ENCODE results near the gene DACT2. TPM values are rescaled to one million over a fixed set of nuclear protein-coding genes. Genes with fewer than 3 reads are reported as not detected.
A peak's percentile ranks its signal among the peaks of the same experiment; 100 is the strongest.

DACT2 gene
- total RNA-seq, 1 experiment from 2014 or later: not detected

DNA sequence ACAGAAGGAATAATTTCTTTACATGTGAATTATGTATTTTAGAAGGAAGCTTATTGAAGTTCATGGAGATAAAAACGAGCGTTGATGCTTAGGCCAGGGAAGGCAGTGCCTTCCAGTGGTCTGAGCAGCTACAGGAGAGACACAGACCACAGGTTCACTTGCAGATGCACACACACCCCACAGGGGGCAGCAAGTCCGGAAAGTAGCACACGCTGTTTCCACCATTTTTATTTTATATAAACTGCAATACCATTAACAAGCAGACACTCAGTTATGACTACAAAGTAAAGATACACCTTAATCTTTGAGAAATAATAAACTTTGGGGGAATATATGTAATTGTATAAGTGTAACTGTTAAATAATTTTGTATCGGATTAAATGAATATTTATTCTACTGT lies 13.5 kb upstream of the DACT2 start:
- no peaks in the 10 kb centered on the region for H3K9me2 ChIP-seq (ENCODE audit: insufficient read depth)
- no peak overlapping the region for H3K9ac ChIP-seq (ENCODE audit: low read length)
- no peaks in the 10 kb centered on the region for H3K36me3 ChIP-seq (ENCODE audit: control insufficient read depth in 1 of 2, insufficient read depth in 2 of 2, low read length in 2 of 2)
- no peaks in the 10 kb centered on the region for H3K4me1 ChIP-seq (ENCODE audit: control insufficient read depth in 1 of 2, insufficient read depth in 2 of 2, low read length in 2 of 2)
- no TSS peak for BruUV-seq (replicated peaks)
- DNase-seq (ENCODE audit: low read depth, low spot score) (peak; percentile 29), ATAC-seq (peak; percentile 95)
- RAD21 ChIA-PET (ENCODE audit: low non-redundant PET in 1 of 2, low total read pairs in 2 of 2, uncharacterized antibody in 2 of 2, unreplicated experiment in 2 of 2): no interaction called here
- H3K9me3 ChIP-seq (ENCODE audit: control insufficient read depth in 1 of 2, insufficient read depth in 1 of 2, low read depth in 1 of 2, low read length in 2 of 2): no peaks in the 10 kb centered on the region
- no peaks in the 10 kb centered on the region for H3K79me2 ChIP-seq (ENCODE audit: insufficient read depth, low read length)
- no peak overlapping the region for H3K4me2 ChIP-seq (ENCODE audit: low read length)
- CTCF ChIA-PET: interaction anchor here (1.2 kb wide), 2 partner anchors 37 to 130 kb away, joined by 3 to 5 read pairs; no protein-coding TSS in a partner anchor
- no peak overlapping the region for H3K4me3 ChIP-seq (replicated peaks in 1 of 2; ENCODE audit: low read depth in 1 of 2, low read length in 2 of 2)
- POLR2A ChIA-PET: no interaction called here
- peak overlapping the region; percentile 42 for H2AFZ ChIP-seq (ENCODE audit: low read depth, low read length, poor library complexity, severe bottlenecking)
- H3K27ac ChIP-seq (ENCODE audit: low read depth, low read length): no peak overlapping the region
- intact Hi-C loops (cut with micrococcal nuclease): no loop called here
- TF ChIP-seq CTCF (IDR thresholded peaks at IDR 0.05 in 2 of 3, conservative IDR thresholded peaks at IDR 0.05 in 1 of 3; ENCODE audit: borderline replicate concordance in 1 of 3, insufficient read depth in 1 of 3, low read depth in 2 of 3, low read length in 2 of 3) (peak; percentile 24 to 76 (median 73); a peak in 5 of 6 replicates), RAD21 (IDR thresholded peaks at IDR 0.05; ENCODE audit: low read depth) (peak; percentile 16; the same call in 1 of the 2 replicates), TCF7L2 (IDR thresholded peaks at IDR 0.05; ENCODE audit: borderline replicate concordance, extremely low read depth, insufficient read depth, insufficient read length) (no peak), YY1 (IDR thresholded peaks at IDR 0.05; ENCODE audit: extremely low read depth, insufficient replicate concordance, low read depth, low read length) (peak; percentile 65), POLR2AphosphoS5 (IDR thresholded peaks at IDR 0.05; ENCODE audit: low read depth, low read length) (no peak)
- no peaks in the 10 kb centered on the region for H4K20me1 ChIP-seq (ENCODE audit: insufficient read depth)
- H3K27me3 ChIP-seq (ENCODE audit: insufficient read depth, low read length): no peaks in the 10 kb centered on the region

DNA sequence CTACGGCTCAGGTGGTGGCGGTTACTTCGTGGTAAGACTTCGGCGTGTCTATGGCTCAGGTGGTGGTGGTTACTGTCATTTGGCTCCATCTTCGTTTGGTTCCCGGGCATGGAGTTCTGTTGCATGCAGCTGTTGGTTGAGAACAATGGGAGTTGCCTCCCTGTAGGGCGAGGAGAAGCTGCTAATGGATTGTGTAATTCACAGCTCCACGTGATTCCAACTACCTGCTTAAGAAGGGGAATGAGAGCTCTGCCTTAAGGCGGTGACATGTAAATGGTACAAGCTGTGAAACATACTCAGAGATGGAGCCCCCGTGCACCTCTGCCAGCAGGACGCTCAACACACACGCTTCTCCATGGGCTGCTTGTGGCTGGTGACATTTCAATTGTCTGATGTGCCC lies 12.4 kb upstream of the DACT2 start:
- Histone ChIP-seq H3K4me2 (ENCODE audit: low read length) (no peak overlapping the region), H3K9me2 (ENCODE audit: insufficient read depth) (no peaks in the 10 kb centered on the region), H3K9me3 (ENCODE audit: control insufficient read depth in 1 of 2, insufficient read depth in 1 of 2, low read depth in 1 of 2, low read length in 2 of 2) (no peaks in the 10 kb centered on the region), H3K27ac (ENCODE audit: low read depth, low read length) (no peak overlapping the region), H2AFZ (ENCODE audit: low read depth, low read length, poor library complexity, severe bottlenecking) (no peak overlapping the region), H3K36me3 (ENCODE audit: control insufficient read depth in 1 of 2, insufficient read depth in 2 of 2, low read length in 2 of 2) (no peaks in the 10 kb centered on the region), H3K27me3 (ENCODE audit: insufficient read depth, low read length) (no peaks in the 10 kb centered on the region), H3K9ac (ENCODE audit: low read length) (no peak overlapping the region), H3K4me3 (replicated peaks in 1 of 2; ENCODE audit: low read depth in 1 of 2, low read length in 2 of 2) (no peak overlapping the region), H3K79me2 (ENCODE audit: insufficient read depth, low read length) (no peaks in the 10 kb centered on the region), H3K4me1 (ENCODE audit: control insufficient read depth in 1 of 2, insufficient read depth in 2 of 2, low read length in 2 of 2) (no peaks in the 10 kb centered on the region), H4K20me1 (ENCODE audit: insufficient read depth) (no peaks in the 10 kb centered on the region)
- ATAC-seq: no peak
- ChIA-PET RAD21 (ENCODE audit: low non-redundant PET in 1 of 2, low total read pairs in 2 of 2, uncharacterized antibody in 2 of 2, unreplicated experiment in 2 of 2) (no interaction called here), POLR2A (no interaction called here), CTCF (no interaction called here)
- DNase-seq (ENCODE audit: low read depth, low spot score): no peak
- no TSS peak for BruUV-seq (replicated peaks)
- TF ChIP-seq CBX3 (IDR thresholded peaks at IDR 0.05; ENCODE audit: low read depth) (no peak), CEBPB (IDR thresholded peaks at IDR 0.05; ENCODE audit: low read depth) (no peak), EZH2 (IDR thresholded peaks at IDR 0.05) (no peak), POLR2A (IDR thresholded peaks at IDR 0.05; ENCODE audit: borderline replicate concordance, extremely low read depth, insufficient read depth, insufficient read length) (no peak), TCF7L2 (IDR thresholded peaks at IDR 0.05; ENCODE audit: borderline replicate concordance, extremely low read depth, insufficient read depth, insufficient read length) (no peak), POLR2AphosphoS5 (IDR thresholded peaks at IDR 0.05; ENCODE audit: low read depth, low read length) (no peak), CTCF (IDR thresholded peaks at IDR 0.05 in 2 of 3, conservative IDR thresholded peaks at IDR 0.05 in 1 of 3; ENCODE audit: borderline replicate concordance in 1 of 3, insufficient read depth in 1 of 3, low read depth in 2 of 3, low read length in 2 of 3) (no peak), SP1 (IDR thresholded peaks at IDR 0.05; ENCODE audit: low read depth) (no peak), EZH2phosphoT487 (IDR thresholded peaks at IDR 0.05; ENCODE audit: borderline replicate concordance) (no peak), EGR1 (IDR thresholded peaks at IDR 0.05; ENCODE audit: low read depth) (no peak)
- TF ChIP-seq, protein P1, sequence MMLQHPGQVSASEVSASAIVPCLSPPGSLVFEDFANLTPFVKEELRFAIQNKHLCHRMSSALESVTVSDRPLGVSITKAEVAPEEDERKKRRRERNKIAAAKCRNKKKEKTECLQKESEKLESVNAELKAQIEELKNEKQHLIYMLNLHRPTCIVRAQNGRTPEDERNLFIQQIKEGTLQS (IDR thresholded peaks at IDR 0.05): no peak
- intact Hi-C loops (cut with micrococcal nuclease): no loop called here

Data from HCT116 (cell line).